Pancreas (tissue), 10 donors: ENCODE results near the gene CRMP1. TPM values are rescaled to one million over a fixed set of nuclear protein-coding genes. Genes with fewer than 3 reads are reported as not detected.

ENCODE experiments used
- ATAC-seq, 4 donors: fragments of 200-7000 bp; cut with Tn5 transposase; one replicate each; pipeline versions ENCODE4 v1.8.0 to v1.9.1; 2020; ENCODE audit warnings: mild to moderate bottlenecking in 4 of 4, moderate library complexity in 4 of 4
- DNase-seq, 6 donors: peaks; one replicate each; pipeline ENCODE4 v3.0.0-alpha.2; 2020
- FAIRE-seq: peaks from 2 replicates; lab custom pipeline; 2012; peaks lifted over from hg19 to GRCh38; lab: Jason Lieb, UNC
- H3K27ac ChIP-seq, 4 donors: fragments of 200-600 bp; sonication (generic); 1 replicate in 3 of 4; 2 replicates in 1 of 4; pipeline versions ENCODE4 v1.5.0 to v1.8.0; 2020
- H3K27me3 ChIP-seq, 4 donors: fragments of 200-600 bp; one replicate each; pipeline ENCODE4 v1.8.0; 2021
- H3K36me3 ChIP-seq, 3 donors: fragments of 200-600 bp; sonication (generic) in 1 of 3; one replicate each; pipeline versions ENCODE4 v1.5.0 to v1.8.0; 2020 to 2021
- H3K4me1 ChIP-seq, 3 donors: fragments of 200-600 bp; one replicate each; pipeline ENCODE4 v1.8.0; 2021
- H3K4me3 ChIP-seq, 4 donors: fragments of 200-600 bp; sonication (generic) in 2 of 4; one replicate each; pipeline versions ENCODE4 v1.5.0 to v1.8.0; 2020 to 2021
- H3K9me3 ChIP-seq, 4 donors: fragments of 200-600 bp; one replicate each; pipeline ENCODE4 v1.8.0; 2021
- WGBS, 2 donors: extraction: QIAGEN DNeasy Blood & Tissue Kit; methylation state at CpG; one replicate each; pipeline ENCODE4 v1.1.7; 2013; 5-methylcytosine and 5-hydroxymethylcytosine counted together
- intact Hi-C, 3 donors: fragments of 100-400 bp; cut with DNase I; formaldehyde crosslinking; loops; one replicate each; pipeline versions ENCODE4 v1.11.1 to v1.14.2; 2022
- polyA plus RNA-seq, 2 donors: library from polyadenylated mRNA; stranded (reverse); fragments of 200-250 nt; gene quantifications; one replicate each; pipeline ENCODE4 v1.2.3, GENCODE V29; 2013
- total RNA-seq, 6 donors: library from RNA; stranded (reverse); fragmentation: NEBNext Ultra II Directional in 4 of 6; extraction: Animal tissue kit (Norgen Biotek cat#: 25700) in 4 of 6; gene quantifications; one replicate each; pipeline versions ENCODE4 v1.2.1 to v1.2.4, GENCODE V29; 2021 to 2023
- TF ChIP-seq, protein P1 (sequence below), 4 donors: fragments of 200-600 bp; sonication (generic) in 3 of 4; IDR thresholded peaks; one replicate each; pipeline versions ENCODE4 v1.5.0 to v1.8.0; 2021; ENCODE audit warnings: antibody characterized with exemption in 4 of 4
- donor health status: healthy with polysubstance abuse.
- donor health status: DM: no; HTN: no; CAD: no; lungs with moderate emphysema.
- donor health status: DM: no; HTN: no; CAD: no.
- donor health status: control.
- donor health status: control.
- donor health status: Bipolar disorder and iron deficiency.
- donor health status: DM: yes; HTN: yes; CAD: no.
- donor health status: DM: no; HTN: no; CAD: no.
- donor health status: DM: no; HTN: no; CAD: no.
- donor health status: DM: yes; HTN: yes; CAD: no.

CRMP1 gene
- total RNA-seq (1 to 10 TPM in 3 of 6 donors, under 1 TPM in 3; 0.69 to 3.5 (median 1.4) TPM), polyA plus RNA-seq (10 to 100 TPM in 1 of 2 donors, 1 to 10 TPM in 1; 4.6 to 21.4 TPM)

DNA sequence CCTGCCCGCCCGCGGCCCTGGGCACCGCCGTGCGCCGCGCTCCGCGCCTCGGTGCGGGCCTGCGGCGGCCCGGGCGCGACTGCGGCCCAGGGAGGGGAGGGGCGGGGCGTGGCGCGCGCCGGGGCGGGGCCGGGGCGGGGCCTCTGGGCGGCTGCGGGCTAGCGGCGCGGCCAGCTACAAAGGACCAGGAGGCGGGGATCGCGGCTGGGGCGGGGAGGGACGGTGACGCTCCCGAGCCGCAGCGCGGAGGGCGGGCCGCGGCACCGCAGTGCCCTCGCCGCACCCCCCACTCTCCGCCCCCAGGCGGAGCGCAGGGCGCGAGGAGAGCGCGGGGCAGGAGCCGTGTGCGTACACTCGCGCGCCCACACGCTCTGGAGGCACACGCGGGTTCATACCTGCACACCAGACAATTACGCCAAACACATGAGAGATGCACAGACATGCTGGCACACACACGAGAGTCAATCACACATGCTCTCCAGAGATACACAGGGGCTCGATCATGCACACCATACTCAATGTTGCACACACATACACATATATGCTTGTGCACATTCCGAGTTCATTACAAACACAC, at the start of gene CRMP1:
Gene CRMP1, minus strand, starts transcription at position 83 of the 577 bp plus-strand sequence. CDS start 117 bp downstream, outside the sequence.
- intact Hi-C loops = no loop called here
- TF ChIP-seq, protein P1, sequence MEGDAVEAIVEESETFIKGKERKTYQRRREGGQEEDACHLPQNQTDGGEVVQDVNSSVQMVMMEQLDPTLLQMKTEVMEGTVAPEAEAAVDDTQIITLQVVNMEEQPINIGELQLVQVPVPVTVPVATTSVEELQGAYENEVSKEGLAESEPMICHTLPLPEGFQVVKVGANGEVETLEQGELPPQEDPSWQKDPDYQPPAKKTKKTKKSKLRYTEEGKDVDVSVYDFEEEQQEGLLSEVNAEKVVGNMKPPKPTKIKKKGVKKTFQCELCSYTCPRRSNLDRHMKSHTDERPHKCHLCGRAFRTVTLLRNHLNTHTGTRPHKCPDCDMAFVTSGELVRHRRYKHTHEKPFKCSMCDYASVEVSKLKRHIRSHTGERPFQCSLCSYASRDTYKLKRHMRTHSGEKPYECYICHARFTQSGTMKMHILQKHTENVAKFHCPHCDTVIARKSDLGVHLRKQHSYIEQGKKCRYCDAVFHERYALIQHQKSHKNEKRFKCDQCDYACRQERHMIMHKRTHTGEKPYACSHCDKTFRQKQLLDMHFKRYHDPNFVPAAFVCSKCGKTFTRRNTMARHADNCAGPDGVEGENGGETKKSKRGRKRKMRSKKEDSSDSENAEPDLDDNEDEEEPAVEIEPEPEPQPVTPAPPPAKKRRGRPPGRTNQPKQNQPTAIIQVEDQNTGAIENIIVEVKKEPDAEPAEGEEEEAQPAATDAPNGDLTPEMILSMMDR (IDR thresholded peaks at IDR 0.05) = no peak
- Histone ChIP-seq H3K4me1 (peaks cover 0 to under 1% (median 0%) of the 10 kb centered on the region in 3 donors), H3K27ac (no peak within 1 kb of the TSS), H3K4me3 (no peak within 1 kb of the TSS), H3K36me3 (no peaks in the 10 kb centered on the region), H3K27me3 (peaks cover 2 to 39% (median 5%) of the 10 kb centered on the region in 4 donors), H3K9me3 (no peaks in the 10 kb centered on the region)
- FAIRE-seq (no peak), DNase-seq (no peak), ATAC-seq (peak in 3 of 4 donors; percentile 68 to 80 (median 74))
- WGBS, 2 donors = 4 to 5% methylated on average over 39 to 67 of the region's 67 CpGs

DNA sequence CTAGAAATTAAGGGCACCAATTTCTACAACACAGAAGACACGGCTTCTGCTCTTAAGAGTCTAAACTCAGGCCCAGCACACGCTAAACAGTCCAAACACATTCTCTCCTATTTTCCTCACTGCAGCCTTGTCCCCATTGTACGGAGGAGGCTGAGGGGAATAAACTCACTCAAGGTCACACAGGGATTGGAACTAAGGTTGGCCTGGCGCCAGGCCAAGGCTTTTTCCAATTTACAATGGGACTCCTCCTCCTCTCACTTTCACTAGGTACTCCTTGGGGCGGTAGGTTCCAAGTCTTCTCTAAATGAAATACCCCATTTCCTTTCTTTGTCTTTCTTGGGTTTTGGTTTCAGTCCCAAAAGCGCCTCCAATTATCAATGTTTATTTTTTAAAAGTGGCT, 48.7 kb upstream of the CRMP1 start:
- Histone ChIP-seq H3K4me3 (no peak overlapping the region), H3K36me3 (no peaks in the 10 kb centered on the region), H3K27me3 (no peaks in the 10 kb centered on the region), H3K4me1 (no peaks in the 10 kb centered on the region), H3K27ac (no peak overlapping the region), H3K9me3 (no peaks in the 10 kb centered on the region)
- DNase-seq (no peak), FAIRE-seq (no peak), ATAC-seq (no peak)
- 44 to 45% methylated on average over 6 of the region's 6 CpGs for WGBS, 2 donors
- intact Hi-C loops = no loop called here
- TF ChIP-seq, protein P1 (IDR thresholded peaks at IDR 0.05) = no peak

DNA sequence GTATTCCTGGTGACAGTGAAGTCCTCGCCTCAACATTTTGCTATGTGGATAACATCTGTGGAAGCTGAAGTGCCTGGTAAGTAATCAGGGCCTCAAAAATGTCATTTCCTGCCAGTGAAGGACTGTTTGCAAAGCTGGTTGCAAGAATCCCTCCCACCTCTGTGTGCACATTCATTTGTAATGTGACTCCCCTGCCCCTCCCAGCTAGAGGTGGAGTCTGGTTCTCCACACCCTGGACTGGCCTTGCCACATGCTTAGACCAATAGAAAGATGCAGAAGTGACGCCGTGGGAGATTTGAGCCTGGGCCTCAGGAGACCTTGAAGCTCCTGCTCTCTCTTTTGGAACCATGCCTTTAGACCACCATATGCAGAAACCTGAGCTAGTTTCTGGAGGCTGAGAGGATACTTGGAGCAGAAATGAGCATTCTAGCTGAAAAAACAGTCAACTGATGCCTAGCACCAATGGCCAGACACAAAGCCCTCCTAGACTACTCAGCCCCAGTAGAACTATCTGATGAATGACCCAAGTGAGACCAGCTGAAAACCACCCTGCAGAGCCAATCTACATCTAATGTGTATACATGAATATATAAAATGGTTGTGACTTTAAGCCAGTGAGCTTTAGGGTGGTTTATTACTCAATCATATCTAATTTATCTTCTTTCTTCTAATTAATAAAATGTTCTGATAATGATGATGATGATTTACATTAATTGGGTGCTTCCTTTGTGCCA, 47.8 kb upstream of the CRMP1 start:
- TF ChIP-seq, protein P1 (IDR thresholded peaks at IDR 0.05) = no peak
- no peaks in the 10 kb centered on the region for H3K36me3 ChIP-seq
- DNase-seq (no peak), ATAC-seq (no peak), FAIRE-seq (no peak)
- WGBS, 2 donors = 46 to 61% methylated on average over 3 of the region's 3 CpGs
- no peaks in the 10 kb centered on the region for H3K9me3 ChIP-seq
- no peak overlapping the region for H3K27ac ChIP-seq
- no peak overlapping the region for H3K4me3 ChIP-seq
- no peaks in the 10 kb centered on the region for H3K27me3 ChIP-seq
- intact Hi-C loops = no loop called here
- H3K4me1 ChIP-seq = no peaks in the 10 kb centered on the region

DNA sequence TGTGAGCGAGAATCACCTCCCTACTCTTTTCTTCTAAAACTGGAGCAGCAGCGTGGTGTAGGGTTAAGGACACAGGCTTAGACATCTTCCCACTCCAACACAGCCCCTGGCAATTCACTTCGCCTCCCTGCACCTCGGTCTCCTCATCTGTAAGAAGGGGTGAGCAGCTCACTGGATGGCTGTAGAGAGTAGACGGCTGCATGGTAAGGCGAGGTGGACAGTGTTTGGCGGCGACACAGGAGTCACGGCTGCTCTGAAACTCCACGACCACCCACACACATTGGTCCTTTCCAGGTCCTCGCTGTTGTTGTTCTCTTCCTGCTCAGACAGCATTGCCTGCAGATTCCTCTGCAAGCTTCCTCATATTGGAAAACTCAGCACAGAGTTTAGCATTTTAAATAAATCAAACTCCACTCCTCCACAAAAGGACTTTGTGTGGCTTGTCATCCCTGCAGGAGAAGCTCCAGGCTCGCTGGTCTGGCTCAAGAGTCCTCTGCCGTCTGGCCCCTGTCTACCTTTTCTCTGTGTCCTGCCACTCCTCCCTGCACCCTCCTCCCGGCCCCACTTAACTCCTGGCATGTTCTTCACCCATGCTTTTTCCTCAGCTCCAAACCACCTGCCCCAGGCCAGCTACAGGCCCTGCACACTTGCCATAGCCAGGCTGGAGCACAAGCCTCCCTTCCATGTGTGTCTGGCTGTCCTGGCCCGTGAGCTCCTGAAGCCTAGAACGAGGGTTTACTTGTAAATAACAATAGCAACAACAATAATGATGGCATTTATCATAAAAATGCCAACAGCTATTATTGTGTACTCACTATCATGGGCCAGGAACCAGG, 41.3 kb upstream of the CRMP1 start:
- no peak overlapping the region for H3K4me3 ChIP-seq
- H3K4me1 ChIP-seq = no peaks in the 10 kb centered on the region
- TF ChIP-seq, protein P1 (IDR thresholded peaks at IDR 0.05) = no peak
- 57 to 72% methylated on average over 16 of the region's 16 CpGs for WGBS, 2 donors
- no peak for FAIRE-seq
- no peak overlapping the region for H3K27ac ChIP-seq
- ATAC-seq = no peak
- intact Hi-C loops = no loop called here
- DNase-seq = peak in 1 of 6 donors; percentile 23
- H3K9me3 ChIP-seq = no peaks in the 10 kb centered on the region
- no peaks in the 10 kb centered on the region for H3K36me3 ChIP-seq
- no peaks in the 10 kb centered on the region for H3K27me3 ChIP-seq
